ENCODE measurements around the gene RPRD1A.

- no peak for TF ChIP-seq POLR2AphosphoS5 (IDR thresholded peaks at IDR 0.05; ENCODE audit: low read depth, low read length)
- no peak for TF ChIP-seq TAF1 (IDR thresholded peaks at IDR 0.05; ENCODE audit: borderline replicate concordance, insufficient read depth, low read length)
Measured at GRCh38 chr18:36095936-36096519, 28.7 kb upstream of the RPRD1A start.
